ENCODE measurements around the gene ATP8B4.

Gene ATP8B4

DNA sequence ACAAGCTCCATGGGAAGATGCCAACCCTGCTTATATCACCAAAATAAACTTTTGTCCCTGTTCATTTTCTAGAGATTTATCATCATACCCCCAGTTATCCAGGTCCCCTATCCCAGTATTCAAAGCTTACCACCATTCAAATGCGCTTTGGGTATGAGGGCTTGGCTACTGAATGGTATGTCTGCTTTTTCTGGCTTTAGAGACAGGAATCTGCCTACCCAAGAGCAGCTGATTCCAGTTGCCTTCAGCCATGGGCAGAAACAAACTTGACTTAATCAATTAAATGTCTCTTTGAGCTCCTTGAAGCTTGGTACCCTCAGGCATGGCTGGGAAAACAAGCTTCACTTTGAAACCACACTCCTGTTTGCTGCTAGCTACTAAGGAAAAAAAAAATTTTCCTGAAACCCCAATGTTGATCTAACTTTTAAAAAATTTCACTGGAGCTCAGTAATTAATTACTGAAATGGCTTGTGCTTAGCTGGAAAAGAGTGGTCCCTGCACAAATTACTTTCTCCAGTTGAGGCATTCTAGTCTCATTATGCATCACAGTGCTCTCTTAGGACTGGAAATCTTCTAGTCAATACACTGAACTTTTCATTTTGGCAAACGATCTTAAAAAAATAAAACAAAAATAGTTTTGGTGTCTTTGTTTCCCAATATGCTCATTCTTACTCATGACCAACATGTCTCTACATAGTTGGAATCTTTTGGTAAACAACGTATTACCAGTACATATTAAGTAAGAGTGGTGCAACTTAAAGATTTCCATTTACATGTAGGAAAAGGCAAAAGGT, 255.4 kb downstream of the ATP8B4 start:
- no peak overlapping the region for H3K4me3 ChIP-seq (ENCODE audit: low read depth, low read length)
- no peak for DNase-seq (ENCODE audit: low read depth)
- no peak for TF ChIP-seq CTCF (IDR thresholded peaks at IDR 0.05; ENCODE audit: insufficient read depth, low read depth, low read length, missing control alignments)

DNA sequence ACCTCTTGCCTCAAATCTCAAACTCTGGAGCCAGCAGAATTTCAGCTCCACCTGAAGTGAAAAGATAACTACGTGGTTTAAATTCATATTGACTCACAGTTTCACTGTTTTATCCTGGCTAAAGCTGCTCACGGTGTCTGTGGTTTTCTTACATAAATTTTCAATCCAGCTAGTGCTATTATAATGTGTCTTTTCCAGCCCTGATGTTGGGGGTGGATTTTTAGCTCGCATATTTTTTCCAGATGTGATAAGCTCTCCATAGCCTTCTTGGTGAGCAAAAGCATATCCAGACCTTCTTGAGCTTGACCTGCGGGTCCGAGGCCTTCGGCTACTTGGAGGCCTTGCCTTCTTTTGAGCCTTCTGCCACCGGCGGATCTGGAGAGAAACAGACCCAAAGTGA, 258.9 kb downstream of the ATP8B4 start:
- TF ChIP-seq CTCF (IDR thresholded peaks at IDR 0.05; ENCODE audit: insufficient read depth, low read depth, low read length, missing control alignments), result no peak
- no peak for DNase-seq (ENCODE audit: low read depth)
- H3K4me3 ChIP-seq (ENCODE audit: low read depth, low read length), result no peak overlapping the region

DNA sequence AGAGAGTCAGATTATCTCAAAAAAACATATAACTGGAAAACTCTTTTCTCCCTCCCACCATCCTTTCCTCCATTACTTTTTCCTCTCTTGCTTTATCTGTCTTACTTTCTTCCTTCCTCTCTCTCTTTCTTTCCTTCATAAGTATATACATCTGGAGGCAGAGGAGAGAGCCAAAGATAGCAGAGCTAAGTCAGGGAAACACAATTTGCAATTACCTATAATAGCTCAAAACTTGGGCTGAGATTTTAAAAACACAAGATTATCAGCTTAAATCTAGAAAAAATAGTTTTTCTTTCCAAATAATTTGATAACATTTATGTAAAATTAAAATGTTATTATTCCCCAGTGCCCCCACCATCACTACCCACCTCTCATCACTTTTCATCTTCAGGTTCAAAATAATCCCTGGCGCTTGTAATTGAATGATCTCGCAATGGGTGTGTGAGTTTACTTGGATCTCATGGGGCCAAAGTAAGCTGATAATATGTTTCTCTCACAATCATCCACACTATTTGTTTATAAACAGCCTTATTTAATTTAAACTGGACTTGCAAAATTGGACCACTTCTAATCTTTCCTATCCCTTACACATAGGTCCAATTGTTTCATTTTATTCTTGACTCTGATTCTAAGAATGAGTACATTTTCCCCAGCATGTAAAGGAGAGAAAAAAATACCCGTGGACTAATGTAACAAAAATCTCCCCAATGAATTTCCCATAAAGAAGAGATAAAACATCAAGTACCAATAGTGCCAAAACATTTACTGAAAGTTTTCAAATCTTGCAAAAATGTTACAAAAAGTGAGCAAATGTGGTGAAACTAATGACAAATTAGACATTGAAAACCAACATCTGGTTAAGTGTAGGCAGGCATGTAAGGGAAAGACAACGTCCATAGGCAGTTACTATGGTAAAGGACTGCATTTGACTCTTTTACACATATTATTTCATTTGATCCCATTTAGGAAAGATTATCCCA, 261.2 kb downstream of the ATP8B4 start:
- no peak for TF ChIP-seq CTCF (IDR thresholded peaks at IDR 0.05; ENCODE audit: insufficient read depth, low read depth, low read length, missing control alignments)
- no peak for DNase-seq (ENCODE audit: low read depth)
- H3K4me3 ChIP-seq (ENCODE audit: low read depth, low read length), result no peak overlapping the region

GRCh38 chr15:49855917-49856637, 263.0 kb downstream of the ATP8B4 start:
- TF ChIP-seq CTCF (IDR thresholded peaks at IDR 0.05; ENCODE audit: insufficient read depth, low read depth, low read length, missing control alignments), result no peak
- DNase-seq (ENCODE audit: low read depth), result no peak
- no peak overlapping the region for H3K4me3 ChIP-seq (ENCODE audit: low read depth, low read length)

DNA sequence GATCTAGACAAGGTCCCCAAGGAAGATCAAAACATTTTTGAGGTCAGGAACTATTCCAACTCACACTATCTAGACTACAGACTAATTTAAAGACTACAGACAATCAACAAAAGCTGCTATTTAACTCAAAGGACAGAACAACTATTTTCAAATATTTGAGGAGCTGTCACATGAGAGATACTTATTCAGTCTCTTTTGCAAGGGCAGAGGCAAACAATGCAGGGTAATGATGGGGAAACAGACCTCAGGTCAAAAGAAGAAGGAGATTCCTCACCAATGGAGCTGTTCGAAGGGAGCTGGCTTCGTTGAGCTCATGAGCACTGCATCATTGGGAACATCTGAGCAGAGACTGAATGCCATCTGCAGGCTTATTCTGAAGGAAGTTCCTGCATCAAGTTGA, 266.3 kb downstream of the ATP8B4 start:
- TF ChIP-seq CTCF (IDR thresholded peaks at IDR 0.05; ENCODE audit: insufficient read depth, low read depth, low read length, missing control alignments), result no peak
- no peak overlapping the region for H3K4me3 ChIP-seq (ENCODE audit: low read depth, low read length)
- no peak for DNase-seq (ENCODE audit: low read depth)

DNA sequence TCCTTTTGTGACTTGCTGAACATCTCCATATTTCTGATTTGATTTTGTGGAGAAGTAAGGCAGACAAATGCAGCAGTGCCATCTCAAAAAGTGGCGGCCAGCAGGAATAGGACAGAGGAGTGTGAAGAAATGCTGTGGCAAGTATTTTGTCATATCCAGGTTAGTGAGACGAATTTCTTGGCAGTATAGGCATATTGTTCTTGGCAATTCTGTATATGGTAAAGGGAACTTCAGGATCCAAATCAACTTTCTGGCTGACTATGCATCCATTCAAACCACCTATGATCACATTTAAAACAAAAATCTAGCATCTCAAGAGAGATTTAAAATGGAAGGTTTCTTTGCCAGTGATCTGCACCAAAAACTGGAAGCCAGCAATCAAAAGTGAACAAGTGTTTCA, 270.2 kb downstream of the ATP8B4 start:
- TF ChIP-seq CTCF (IDR thresholded peaks at IDR 0.05; ENCODE audit: insufficient read depth, low read depth, low read length, missing control alignments), result no peak
- no peak for DNase-seq (ENCODE audit: low read depth)
- H3K4me3 ChIP-seq (ENCODE audit: low read depth, low read length), result no peak overlapping the region
